HL-60 (cell line): ENCODE measurements around the gene GBX1.

Experiments
- DNase-seq, 2 experiments: peaks; one replicate each; pipeline ENCODE4 v3.0.0-alpha.2; 2010 to 2020; ENCODE audit warnings: low read depth in 1 of 2, low spot score in 1 of 2
- H3K27ac ChIP-seq: fragments of 250-450 bp; sonication (Bioruptor Pico); replicated peaks from 2 replicates; pipeline ENCODE4 v1.5.1; 2020; ENCODE audit warnings: mild to moderate bottlenecking, moderate library complexity
- H3K27me3 ChIP-seq: fragments of 250-450 bp; sonication (Bioruptor Pico); 2 replicates; pipeline ENCODE4 v1.5.1; 2021; ENCODE audit warnings: mild to moderate bottlenecking, moderate library complexity; ENCODE audit not compliant: insufficient read depth, poor library complexity, severe bottlenecking
- H3K4me3 ChIP-seq: replicated peaks from 2 replicates; pipeline ENCODE4 v1.5.1; 2011; ENCODE audit warnings: mild to moderate bottlenecking, control low read depth, low read length; ENCODE audit not compliant: insufficient read depth
- CTCF ChIP-seq: IDR thresholded peaks from one replicate; pipeline ENCODE4 v1.5.1; 2011; ENCODE audit warnings: low read length, control low read depth, inconsistent platforms; ENCODE audit not compliant: insufficient read depth
- GABPA ChIP-seq: IDR thresholded peaks from 2 replicates; pipeline ENCODE4 v1.6.1; 2012; ENCODE audit warnings: low read depth
- POLR2AphosphoS5 ChIP-seq: IDR thresholded peaks from 2 replicates; pipeline ENCODE4 v1.6.1; 2012; ENCODE audit warnings: low read depth
- REST ChIP-seq: IDR thresholded peaks from 2 replicates; pipeline ENCODE4 v1.6.1; 2012; ENCODE audit warnings: low read depth; ENCODE audit not compliant: insufficient replicate concordance
- SPI1 ChIP-seq: IDR thresholded peaks from 2 replicates; pipeline ENCODE4 v1.6.1; 2012; ENCODE audit warnings: low read depth, mild to moderate bottlenecking, borderline replicate concordance

GBX1 gene

GRCh38 chr7:151195616-151196450, 28.3 kb upstream of the GBX1 start:
- Histone ChIP-seq H3K27ac (no peak overlapping the region), H3K4me3 (no peak overlapping the region), H3K27me3 (peaks cover 10% of the 10 kb centered on the region)
- no peak for DNase-seq
- TF ChIP-seq POLR2AphosphoS5: no peak

- no peak for TF ChIP-seq SPI1
- no peak for TF ChIP-seq POLR2AphosphoS5
- no peak for TF ChIP-seq GABPA
- TF ChIP-seq REST: no peak
- no peak for TF ChIP-seq CTCF
- H3K4me3 ChIP-seq: no peak overlapping the region
- peaks cover 17% of the 10 kb centered on the region for H3K27me3 ChIP-seq
- no peak overlapping the region for H3K27ac ChIP-seq
- DNase-seq: no peak
These were observed 26.7 kb upstream of the GBX1 start for GRCh38 chr7:151194188-151194587.

GRCh38 chr7:151193203-151193978, 25.9 kb upstream of the GBX1 start:
- TF ChIP-seq POLR2AphosphoS5 (no peak), SPI1 (no peak), CTCF (no peak), REST (no peak), GABPA (no peak)
- Histone ChIP-seq H3K27me3 (peaks cover 22% of the 10 kb centered on the region), H3K27ac (no peak overlapping the region), H3K4me3 (no peak overlapping the region)
- no peak for DNase-seq

GRCh38 chr7:151192002-151192539, 24.6 kb upstream of the GBX1 start:
- no peak overlapping the region for H3K4me3 ChIP-seq
- no peak for DNase-seq
- TF ChIP-seq REST (no peak), CTCF (no peak), SPI1 (no peak), POLR2AphosphoS5 (no peak)
- H3K27me3 ChIP-seq: peaks cover 22% of the 10 kb centered on the region
- no peak overlapping the region for H3K27ac ChIP-seq
